Measurements from ENCODE around the gene CCL3.
"Not testable (repeated sequence)": the region's sequence is repeated elsewhere in the genome, so short reads cannot be mapped to it uniquely, and the experiment has no call there.

Gene CCL3

DNA sequence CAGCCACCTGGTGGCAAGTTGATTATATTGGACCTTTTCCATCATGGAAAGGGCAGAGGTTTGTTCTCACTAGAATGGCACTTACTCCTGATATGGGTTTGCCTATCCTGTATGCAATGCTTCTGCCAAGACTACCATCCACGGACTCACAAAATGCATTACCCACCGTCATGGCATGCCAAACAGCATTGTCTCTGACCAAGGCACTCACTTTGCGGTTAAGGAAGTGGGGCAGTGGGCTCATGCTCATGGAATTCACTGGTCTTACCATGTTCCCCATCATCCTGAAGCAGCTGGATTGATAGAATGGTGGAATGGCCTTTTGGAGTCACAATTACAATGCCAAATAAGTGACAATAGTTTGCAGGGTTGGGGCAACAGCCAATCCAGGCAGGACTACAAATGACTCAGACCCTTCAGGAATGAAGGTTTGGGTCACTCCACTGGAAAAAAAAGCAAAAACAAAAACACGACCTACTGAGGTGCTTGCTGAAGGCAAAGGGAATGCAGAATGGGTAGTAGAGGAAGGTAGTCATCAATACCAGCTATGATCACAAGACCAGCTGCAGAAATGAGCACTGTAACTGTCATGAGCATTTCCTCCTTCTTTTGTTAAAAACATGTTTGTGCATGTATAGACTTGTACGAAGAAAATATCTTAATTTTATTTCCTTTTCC is 25.2 kb upstream of the CCL3 start:
- H3K4me1 ChIP-seq (ENCODE audit: control insufficient read depth, insufficient read depth, low read length); H3K27ac ChIP-seq (ENCODE audit: extremely low read depth, low read depth, low read length); H3K4me3 ChIP-seq (ENCODE audit: low read depth, low read length); POLR2A ChIA-PET; H3K36me3 ChIP-seq (ENCODE audit: control insufficient read depth in 2 of 2, insufficient read depth in 1 of 2, low read length in 2 of 2); H3K9me3 ChIP-seq (ENCODE audit: control insufficient read depth, insufficient read depth, low read depth, low read length): not testable (repeated sequence)
- TF ChIP-seq ZNF473 (tag by site-specific recombination; IDR thresholded peaks at IDR 0.05) = peak; percentile 58; the same call in 1 of the 2 replicates
- CTCF ChIA-PET = interaction anchor here (2.7 kb wide), 1 partner anchor 33 kb away, joined by 11 read pairs; no protein-coding TSS in a partner anchor

DNA sequence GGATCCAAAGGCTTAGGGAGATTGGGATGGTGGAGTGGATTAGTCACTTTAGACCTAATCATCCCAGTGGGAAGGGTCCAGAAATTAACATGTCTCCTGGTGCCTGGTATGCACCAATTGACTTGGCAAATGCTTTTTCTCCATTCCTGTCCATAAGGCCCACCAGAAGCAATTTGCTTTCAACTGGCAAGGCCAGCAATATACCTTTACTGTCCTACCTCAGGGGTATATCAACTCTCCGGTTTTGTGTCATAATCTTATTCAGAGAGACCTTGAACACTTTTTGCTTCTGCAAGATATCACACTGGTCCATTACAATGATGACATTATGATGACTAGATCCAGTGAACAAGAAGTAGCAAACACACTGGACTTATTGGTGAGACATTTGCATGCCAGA is 23.2 kb upstream of the CCL3 start:
- H3K36me3 ChIP-seq (ENCODE audit: control insufficient read depth in 2 of 2, insufficient read depth in 1 of 2, low read length in 2 of 2); H3K9me3 ChIP-seq (ENCODE audit: control insufficient read depth, insufficient read depth, low read depth, low read length); H3K27ac ChIP-seq (ENCODE audit: extremely low read depth, low read depth, low read length); POLR2A ChIA-PET; H3K4me3 ChIP-seq (ENCODE audit: low read depth, low read length); H3K4me1 ChIP-seq (ENCODE audit: control insufficient read depth, insufficient read depth, low read length): not testable (repeated sequence)
- CTCF ChIA-PET = interaction anchor here (0.7 to 3.8 kb wide), 2 partner anchors 36 to 370 kb away, joined by 3 to 41 read pairs; no protein-coding TSS in a partner anchor
- TF ChIP-seq ZNF157 (tag by site-specific recombination; IDR thresholded peaks at IDR 0.05) = peak; percentile 99

DNA sequence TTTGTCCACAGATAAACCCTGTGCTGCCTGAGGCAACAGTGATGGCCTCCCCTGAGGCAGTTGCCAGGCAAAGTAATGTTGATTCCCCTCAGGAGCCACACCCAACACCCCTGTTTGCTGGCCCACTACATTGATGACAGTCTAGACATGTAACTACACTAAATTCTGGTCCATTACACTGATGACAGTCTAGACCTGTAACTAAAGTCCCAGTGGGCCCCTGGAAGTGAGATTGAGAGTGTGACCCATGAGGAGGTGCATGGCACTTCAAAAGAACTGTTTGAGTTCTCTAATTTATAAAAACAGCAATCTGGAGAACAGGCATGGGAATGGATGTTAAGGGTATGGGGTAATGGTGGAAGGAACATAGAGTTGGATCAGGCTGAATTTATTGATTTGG is 22.6 kb upstream of the CCL3 start:
- POLR2A ChIA-PET = no interaction called here

DNA sequence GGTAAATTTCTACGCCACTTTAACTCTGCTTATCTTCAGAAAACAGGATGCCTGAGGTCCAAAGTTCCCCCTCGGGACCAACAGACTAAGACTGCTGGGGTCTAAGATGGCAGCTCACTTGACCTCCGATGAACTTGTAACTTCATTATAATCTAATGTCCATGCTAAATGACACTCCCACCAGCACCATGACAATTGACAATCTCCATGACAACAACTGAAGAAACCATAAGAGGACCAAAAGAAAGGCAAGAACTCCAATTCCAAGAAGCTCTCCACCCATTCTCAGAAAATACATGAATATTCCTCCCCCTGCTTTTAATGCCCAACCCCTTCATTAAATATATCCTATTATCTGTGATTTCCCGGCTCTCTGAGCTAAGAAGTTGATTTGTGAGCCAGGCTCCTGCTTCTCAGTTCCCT is 21.1 kb upstream of the CCL3 start:
- H3K9me3 ChIP-seq (ENCODE audit: control insufficient read depth, insufficient read depth, low read depth, low read length) = no peaks in the 10 kb centered on the region
- no peak overlapping the region for H3K4me3 ChIP-seq (ENCODE audit: low read depth, low read length)
- ChIA-PET CTCF (interaction anchor here (0.6 to 3.8 kb wide), 8 partner anchors 26 to 815 kb away, joined by 3 to 41 read pairs (median 6); no protein-coding TSS in a partner anchor), POLR2A (no interaction called here)
- H3K36me3 ChIP-seq (ENCODE audit: control insufficient read depth in 2 of 2, insufficient read depth in 1 of 2, low read length in 2 of 2) = no peaks in the 10 kb centered on the region
- no peak overlapping the region for H3K27ac ChIP-seq (ENCODE audit: extremely low read depth, low read depth, low read length)
- H3K4me1 ChIP-seq (ENCODE audit: control insufficient read depth, insufficient read depth, low read length) = no peaks in the 10 kb centered on the region
- TF ChIP-seq YY2 (tag by site-specific recombination; IDR thresholded peaks at IDR 0.05) = no peak
- TF ChIP-seq, protein P1, sequence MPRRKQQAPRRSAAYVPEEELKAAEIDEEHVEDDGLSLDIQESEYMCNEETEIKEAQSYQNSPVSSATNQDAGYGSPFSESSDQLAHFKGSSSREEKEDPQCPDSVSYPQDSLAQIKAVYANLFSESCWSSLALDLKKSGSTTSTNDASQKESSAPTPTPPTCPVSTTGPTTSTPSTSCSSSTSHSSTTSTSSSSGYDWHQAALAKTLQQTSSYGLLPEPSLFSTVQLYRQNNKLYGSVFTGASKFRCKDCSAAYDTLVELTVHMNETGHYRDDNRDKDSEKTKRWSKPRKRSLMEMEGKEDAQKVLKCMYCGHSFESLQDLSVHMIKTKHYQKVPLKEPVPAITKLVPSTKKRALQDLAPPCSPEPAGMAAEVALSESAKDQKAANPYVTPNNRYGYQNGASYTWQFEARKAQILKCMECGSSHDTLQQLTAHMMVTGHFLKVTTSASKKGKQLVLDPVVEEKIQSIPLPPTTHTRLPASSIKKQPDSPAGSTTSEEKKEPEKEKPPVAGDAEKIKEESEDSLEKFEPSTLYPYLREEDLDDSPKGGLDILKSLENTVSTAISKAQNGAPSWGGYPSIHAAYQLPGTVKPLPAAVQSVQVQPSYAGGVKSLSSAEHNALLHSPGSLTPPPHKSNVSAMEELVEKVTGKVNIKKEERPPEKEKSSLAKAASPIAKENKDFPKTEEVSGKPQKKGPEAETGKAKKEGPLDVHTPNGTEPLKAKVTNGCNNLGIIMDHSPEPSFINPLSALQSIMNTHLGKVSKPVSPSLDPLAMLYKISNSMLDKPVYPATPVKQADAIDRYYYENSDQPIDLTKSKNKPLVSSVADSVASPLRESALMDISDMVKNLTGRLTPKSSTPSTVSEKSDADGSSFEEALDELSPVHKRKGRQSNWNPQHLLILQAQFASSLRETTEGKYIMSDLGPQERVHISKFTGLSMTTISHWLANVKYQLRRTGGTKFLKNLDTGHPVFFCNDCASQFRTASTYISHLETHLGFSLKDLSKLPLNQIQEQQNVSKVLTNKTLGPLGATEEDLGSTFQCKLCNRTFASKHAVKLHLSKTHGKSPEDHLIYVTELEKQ (tag by site-specific recombination; IDR thresholded peaks at IDR 0.05; ENCODE audit: borderline replicate concordance) = no peak
- TF ChIP-seq GLI2 (tag by site-specific recombination; IDR thresholded peaks at IDR 0.05; ENCODE audit: borderline replicate concordance, low read depth) = no peak
- no peak for TF ChIP-seq ZNF664 (tag by site-specific recombination; IDR thresholded peaks at IDR 0.05)
- TF ChIP-seq BCL11A (tag by site-specific recombination; IDR thresholded peaks at IDR 0.05; ENCODE audit: low read depth) = no peak
- TF ChIP-seq ZSCAN23 (tag by site-specific recombination; IDR thresholded peaks at IDR 0.05) = no peak
- TF ChIP-seq, protein P2, sequence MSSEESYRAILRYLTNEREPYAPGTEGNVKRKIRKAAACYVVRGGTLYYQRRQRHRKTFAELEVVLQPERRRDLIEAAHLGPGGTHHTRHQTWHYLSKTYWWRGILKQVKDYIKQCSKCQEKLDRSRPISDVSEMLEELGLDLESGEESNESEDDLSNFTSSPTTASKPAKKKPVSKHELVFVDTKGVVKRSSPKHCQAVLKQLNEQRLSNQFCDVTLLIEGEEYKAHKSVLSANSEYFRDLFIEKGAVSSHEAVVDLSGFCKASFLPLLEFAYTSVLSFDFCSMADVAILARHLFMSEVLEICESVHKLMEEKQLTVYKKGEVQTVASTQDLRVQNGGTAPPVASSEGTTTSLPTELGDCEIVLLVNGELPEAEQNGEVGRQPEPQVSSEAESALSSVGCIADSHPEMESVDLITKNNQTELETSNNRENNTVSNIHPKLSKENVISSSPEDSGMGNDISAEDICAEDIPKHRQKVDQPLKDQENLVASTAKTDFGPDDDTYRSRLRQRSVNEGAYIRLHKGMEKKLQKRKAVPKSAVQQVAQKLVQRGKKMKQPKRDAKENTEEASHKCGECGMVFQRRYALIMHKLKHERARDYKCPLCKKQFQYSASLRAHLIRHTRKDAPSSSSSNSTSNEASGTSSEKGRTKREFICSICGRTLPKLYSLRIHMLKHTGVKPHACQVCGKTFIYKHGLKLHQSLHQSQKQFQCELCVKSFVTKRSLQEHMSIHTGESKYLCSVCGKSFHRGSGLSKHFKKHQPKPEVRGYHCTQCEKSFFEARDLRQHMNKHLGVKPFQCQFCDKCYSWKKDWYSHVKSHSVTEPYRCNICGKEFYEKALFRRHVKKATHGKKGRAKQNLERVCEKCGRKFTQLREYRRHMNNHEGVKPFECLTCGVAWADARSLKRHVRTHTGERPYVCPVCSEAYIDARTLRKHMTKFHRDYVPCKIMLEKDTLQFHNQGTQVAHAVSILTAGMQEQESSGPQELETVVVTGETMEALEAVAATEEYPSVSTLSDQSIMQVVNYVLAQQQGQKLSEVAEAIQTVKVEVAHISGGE (tag by site-specific recombination; conservative IDR thresholded peaks at IDR 0.05; ENCODE audit: low read depth) = no peak
- no peak for TF ChIP-seq ZNF223 (tag by site-specific recombination; IDR thresholded peaks at IDR 0.05)
- TF ChIP-seq ZNF621 (tag by site-specific recombination; IDR thresholded peaks at IDR 0.05) = no peak
- no peak for TF ChIP-seq HOXC10 (CRISPR knock-in tag; IDR thresholded peaks at IDR 0.05)
- TF ChIP-seq ZNF654 (tag by site-specific recombination; IDR thresholded peaks at IDR 0.05; ENCODE audit: low read depth) = no peak
- no peak for TF ChIP-seq ZNF433 (tag by site-specific recombination; IDR thresholded peaks at IDR 0.05; ENCODE audit: low read depth)
- TF ChIP-seq ZNF792 (tag by site-specific recombination; IDR thresholded peaks at IDR 0.05) = no peak
- TF ChIP-seq, protein P3, sequence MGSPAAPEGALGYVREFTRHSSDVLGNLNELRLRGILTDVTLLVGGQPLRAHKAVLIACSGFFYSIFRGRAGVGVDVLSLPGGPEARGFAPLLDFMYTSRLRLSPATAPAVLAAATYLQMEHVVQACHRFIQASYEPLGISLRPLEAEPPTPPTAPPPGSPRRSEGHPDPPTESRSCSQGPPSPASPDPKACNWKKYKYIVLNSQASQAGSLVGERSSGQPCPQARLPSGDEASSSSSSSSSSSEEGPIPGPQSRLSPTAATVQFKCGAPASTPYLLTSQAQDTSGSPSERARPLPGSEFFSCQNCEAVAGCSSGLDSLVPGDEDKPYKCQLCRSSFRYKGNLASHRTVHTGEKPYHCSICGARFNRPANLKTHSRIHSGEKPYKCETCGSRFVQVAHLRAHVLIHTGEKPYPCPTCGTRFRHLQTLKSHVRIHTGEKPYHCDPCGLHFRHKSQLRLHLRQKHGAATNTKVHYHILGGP (tag by site-specific recombination; IDR thresholded peaks at IDR 0.05) = no peak
- TF ChIP-seq ZEB2 (tag by site-specific recombination; IDR thresholded peaks at IDR 0.05) = no peak
- TF ChIP-seq YY1 (tag by site-specific recombination; IDR thresholded peaks at IDR 0.05) = no peak

More for the DNA sequence above, 22.6 kb upstream of the CCL3 start:
- Histone ChIP-seq H3K4me1 (ENCODE audit: control insufficient read depth, insufficient read depth, low read length) (peaks cover under 1% of the 10 kb centered on the region; the same call in 1 of the 2 replicates), H3K36me3 (ENCODE audit: control insufficient read depth in 2 of 2, insufficient read depth in 1 of 2, low read length in 2 of 2) (no peaks in the 10 kb centered on the region), H3K4me3 (ENCODE audit: low read depth, low read length) (no peak overlapping the region), H3K9me3 (ENCODE audit: control insufficient read depth, insufficient read depth, low read depth, low read length) (no peaks in the 10 kb centered on the region), H3K27ac (ENCODE audit: extremely low read depth, low read depth, low read length) (no peak overlapping the region)
- CTCF ChIA-PET = interaction anchor here (0.7 to 3.8 kb wide), 3 partner anchors 10 to 40 kb away, joined by 3 to 41 read pairs (median 3); no protein-coding TSS in a partner anchor
- TF ChIP-seq ZFP37 (tag by site-specific recombination; IDR thresholded peaks at IDR 0.05) (no peak), ZNF426 (tag by site-specific recombination; IDR thresholded peaks at IDR 0.05) (no peak), ZNF701 (tag by site-specific recombination; IDR thresholded peaks at IDR 0.05) (no peak), ZNF274 (IDR thresholded peaks at IDR 0.05; ENCODE audit: low read length) (no peak), ZNF274 (tag by site-specific recombination; IDR thresholded peaks at IDR 0.05; ENCODE audit: borderline replicate concordance) (peak; percentile 73)

Data from HEK293 (cell line).